Activated T-helper 17 cell treated with anti-CD3 and anti-CD28 coated beads, Interleukin-2, amount 50 U/mL, for 72 hours (primary cell): ENCODE results near the gene HEPHL1. TPM values are rescaled to one million over a fixed set of nuclear protein-coding genes. Genes with fewer than 3 reads are reported as not detected.
"Not testable (repeated sequence)": the region's sequence is repeated elsewhere in the genome, so short reads cannot be mapped to it uniquely, and the experiment has no call there.

Experiments
- ATAC-seq: fragments of 150-1000 bp; cut with Tn5 transposase; replicated peaks from 2 replicates; pipeline ENCODE4 v1.10.0; 2021; ENCODE audit warnings: mild to moderate bottlenecking, moderate library complexity
- H3K27ac Mint-ChIP-seq: one replicate; pipeline ENCODE4 v1.8.0; 2022; ENCODE audit warnings: mixed read lengths
- H3K27me3 Mint-ChIP-seq: one replicate; pipeline ENCODE4 v1.8.0; 2022; ENCODE audit warnings: mixed read lengths
- H3K36me3 Mint-ChIP-seq: one replicate; pipeline ENCODE4 v1.8.0; 2022; ENCODE audit warnings: low read depth, mild to moderate bottlenecking, mixed read lengths
- H3K4me1 Mint-ChIP-seq: one replicate; pipeline ENCODE4 v1.8.0; 2022; ENCODE audit warnings: mixed read lengths
- H3K4me3 Mint-ChIP-seq: one replicate; pipeline ENCODE4 v1.8.0; 2022; ENCODE audit warnings: mild to moderate bottlenecking, mixed read lengths
- H3K9me3 Mint-ChIP-seq: one replicate; pipeline ENCODE4 v1.8.0; 2022; ENCODE audit warnings: mixed read lengths
- total RNA-seq, 2 donors: library from RNA; stranded (reverse); gene quantifications; one replicate each; pipeline ENCODE4 v1.2.3, GENCODE V29; 2022

The HEPHL1 gene
- total RNA-seq, 2 donors from 2014 or later, result not detected

- no peak for ATAC-seq
- no peak overlapping the region for H3K4me3 Mint-ChIP-seq
- no peaks in the 10 kb centered on the region for H3K36me3 Mint-ChIP-seq
- no peaks in the 10 kb centered on the region for H3K4me1 Mint-ChIP-seq
- no peak overlapping the region for H3K27ac Mint-ChIP-seq
- H3K9me3 Mint-ChIP-seq, result peaks cover 4% of the 10 kb centered on the region
- peaks cover 8% of the 10 kb centered on the region for H3K27me3 Mint-ChIP-seq
Measured at GRCh38 chr11:94089341-94089740, 68.2 kb downstream of the HEPHL1 start.

GRCh38 chr11:94090401-94090800 lies 69.2 kb downstream of the HEPHL1 start:
- H3K27me3 Mint-ChIP-seq, result peaks cover 8% of the 10 kb centered on the region
- ATAC-seq, result no peak

GRCh38 chr11:94091091-94091490 lies 69.9 kb downstream of the HEPHL1 start:
- H3K27ac Mint-ChIP-seq, result no peak overlapping the region
- no peak for ATAC-seq
- peaks cover 5% of the 10 kb centered on the region for H3K27me3 Mint-ChIP-seq
- H3K4me1 Mint-ChIP-seq, result no peaks in the 10 kb centered on the region
- no peak overlapping the region for H3K4me3 Mint-ChIP-seq
- no peaks in the 10 kb centered on the region for H3K36me3 Mint-ChIP-seq
- peaks cover 4% of the 10 kb centered on the region for H3K9me3 Mint-ChIP-seq

More at GRCh38 chr11:94090401-94090800, 69.2 kb downstream of the HEPHL1 start:
- no peak overlapping the region for H3K4me3 Mint-ChIP-seq
- H3K9me3 Mint-ChIP-seq, result peaks cover 4% of the 10 kb centered on the region
- H3K4me1 Mint-ChIP-seq, result no peaks in the 10 kb centered on the region
- H3K27ac Mint-ChIP-seq, result no peak overlapping the region
- no peaks in the 10 kb centered on the region for H3K36me3 Mint-ChIP-seq

- H3K4me1 Mint-ChIP-seq, result no peaks in the 10 kb centered on the region
Measured at GRCh38 chr11:94100253-94100652, 79.1 kb downstream of the HEPHL1 start.

GRCh38 chr11:94103471-94103870 lies 82.3 kb downstream of the HEPHL1 start:
- H3K27me3 Mint-ChIP-seq, result peaks cover 8% of the 10 kb centered on the region

More at GRCh38 chr11:94100253-94100652, 79.1 kb downstream of the HEPHL1 start:
- Mint-ChIP-seq H3K4me3 (no peak overlapping the region), H3K36me3 (no peaks in the 10 kb centered on the region), H3K27ac (no peak overlapping the region), H3K27me3 (peaks cover 16% of the 10 kb centered on the region), H3K9me3 (peaks cover 10% of the 10 kb centered on the region)
- ATAC-seq, result no peak

GRCh38 chr11:94104734-94105133 lies 83.6 kb downstream of the HEPHL1 start:
- H3K4me1 Mint-ChIP-seq, result no peaks in the 10 kb centered on the region
- H3K4me3 Mint-ChIP-seq, result no peak overlapping the region
- no peaks in the 10 kb centered on the region for H3K9me3 Mint-ChIP-seq
- H3K36me3 Mint-ChIP-seq, result no peaks in the 10 kb centered on the region
- H3K27me3 Mint-ChIP-seq, result peaks cover 8% of the 10 kb centered on the region
- H3K27ac Mint-ChIP-seq, result no peak overlapping the region
- no peak for ATAC-seq

More at GRCh38 chr11:94103471-94103870, 82.3 kb downstream of the HEPHL1 start:
- H3K4me1 Mint-ChIP-seq, result no peaks in the 10 kb centered on the region
- peaks cover 4% of the 10 kb centered on the region for H3K9me3 Mint-ChIP-seq
- no peak for ATAC-seq
- no peak overlapping the region for H3K4me3 Mint-ChIP-seq
- H3K36me3 Mint-ChIP-seq, result no peaks in the 10 kb centered on the region
- no peak overlapping the region for H3K27ac Mint-ChIP-seq

GRCh38 chr11:94106716-94107115 lies 85.6 kb downstream of the HEPHL1 start:
- no peak for ATAC-seq
- no peaks in the 10 kb centered on the region for H3K36me3 Mint-ChIP-seq
- no peak overlapping the region for H3K4me3 Mint-ChIP-seq
- H3K9me3 Mint-ChIP-seq, result no peaks in the 10 kb centered on the region
- no peaks in the 10 kb centered on the region for H3K4me1 Mint-ChIP-seq
- H3K27ac Mint-ChIP-seq, result no peak overlapping the region
- peaks cover 16% of the 10 kb centered on the region for H3K27me3 Mint-ChIP-seq

GRCh38 chr11:94107363-94107762 lies 86.2 kb downstream of the HEPHL1 start:
- Mint-ChIP-seq H3K9me3 (no peaks in the 10 kb centered on the region), H3K4me3 (no peak overlapping the region), H3K36me3 (no peaks in the 10 kb centered on the region), H3K27ac (no peak overlapping the region), H3K27me3 (peaks cover 16% of the 10 kb centered on the region), H3K4me1 (no peaks in the 10 kb centered on the region)
- no peak for ATAC-seq

GRCh38 chr11:94111241-94111640 lies 90.1 kb downstream of the HEPHL1 start:
- Mint-ChIP-seq H3K9me3 (peaks cover 4% of the 10 kb centered on the region), H3K27me3 (peaks cover 12% of the 10 kb centered on the region), H3K27ac (no peak overlapping the region), H3K4me1 (no peaks in the 10 kb centered on the region), H3K4me3 (no peak overlapping the region), H3K36me3 (no peaks in the 10 kb centered on the region)
- ATAC-seq, result no peak

GRCh38 chr11:94111660-94112059 lies 90.5 kb downstream of the HEPHL1 start:
- no peaks in the 10 kb centered on the region for H3K4me1 Mint-ChIP-seq
- H3K27me3 Mint-ChIP-seq, result peaks cover 12% of the 10 kb centered on the region
- no peak overlapping the region for H3K4me3 Mint-ChIP-seq
- no peaks in the 10 kb centered on the region for H3K36me3 Mint-ChIP-seq
- no peak overlapping the region for H3K27ac Mint-ChIP-seq
- peaks cover 4% of the 10 kb centered on the region for H3K9me3 Mint-ChIP-seq
- no peak for ATAC-seq

- Mint-ChIP-seq H3K4me1 (no peaks in the 10 kb centered on the region), H3K4me3 (no peak overlapping the region), H3K27me3 (peaks cover 12% of the 10 kb centered on the region), H3K9me3 (peaks cover 4% of the 10 kb centered on the region), H3K36me3 (no peaks in the 10 kb centered on the region), H3K27ac (no peak overlapping the region)
- ATAC-seq, result no peak
Measured at GRCh38 chr11:94112206-94112953, 91.2 kb downstream of the HEPHL1 start.

GRCh38 chr11:94117197-94117574 lies 96.0 kb downstream of the HEPHL1 start:
- H3K36me3 Mint-ChIP-seq, result no peaks in the 10 kb centered on the region
- no peaks in the 10 kb centered on the region for H3K4me1 Mint-ChIP-seq

GRCh38 chr11:94117871-94118270 lies 96.7 kb downstream of the HEPHL1 start:
- no peak overlapping the region for H3K4me3 Mint-ChIP-seq
- H3K4me1 Mint-ChIP-seq, result no peaks in the 10 kb centered on the region
- ATAC-seq, result no peak
- H3K9me3 Mint-ChIP-seq, result peaks cover 4% of the 10 kb centered on the region
- peaks cover 4% of the 10 kb centered on the region for H3K27me3 Mint-ChIP-seq
- no peak overlapping the region for H3K27ac Mint-ChIP-seq
- H3K36me3 Mint-ChIP-seq, result no peaks in the 10 kb centered on the region

More at GRCh38 chr11:94117197-94117574, 96.0 kb downstream of the HEPHL1 start:
- peaks cover 4% of the 10 kb centered on the region for H3K9me3 Mint-ChIP-seq
- H3K27ac Mint-ChIP-seq, result no peak overlapping the region
- ATAC-seq, result no peak
- H3K4me3 Mint-ChIP-seq, result no peak overlapping the region
- peaks cover 4% of the 10 kb centered on the region for H3K27me3 Mint-ChIP-seq

- not testable (repeated sequence) for H3K4me3 Mint-ChIP-seq, H3K27ac Mint-ChIP-seq, H3K27me3 Mint-ChIP-seq, ATAC-seq, H3K9me3 Mint-ChIP-seq, H3K4me1 Mint-ChIP-seq, H3K36me3 Mint-ChIP-seq
Measured at GRCh38 chr11:94119676-94120075, 98.5 kb downstream of the HEPHL1 start.

GRCh38 chr11:94120516-94120915 lies 99.4 kb downstream of the HEPHL1 start:
- H3K27ac Mint-ChIP-seq, result not testable (repeated sequence)

More at GRCh38 chr11:94120516-94120915, 99.4 kb downstream of the HEPHL1 start:
- not testable (repeated sequence) for H3K4me3 Mint-ChIP-seq, ATAC-seq, H3K27me3 Mint-ChIP-seq, H3K36me3 Mint-ChIP-seq, H3K4me1 Mint-ChIP-seq, H3K9me3 Mint-ChIP-seq
